Left lung (tissue), 10 donors: Measurements from ENCODE around the gene SLC35F5. TPM values are rescaled to one million over a fixed set of nuclear protein-coding genes. Genes with fewer than 3 reads are reported as not detected.

Source experiments
- ATAC-seq: fragments of 200-7000 bp; cut with Tn5 transposase; one replicate; pipeline ENCODE4 v1.9.1; 2020; ENCODE audit warnings: moderate library complexity
- DNase-seq, 4 donors: peaks; one replicate each; pipeline ENCODE4 v3.0.0-alpha.2; 2013 to 2020
- H3K27ac ChIP-seq, 2 donors: fragments of 200-600 bp; sonication (generic) in 1 of 2; one replicate each; pipeline versions ENCODE4 v1.5.0 to v1.8.0; 2020 to 2021
- H3K27me3 ChIP-seq, 2 donors: fragments of 200-600 bp; sonication (generic) in 1 of 2; one replicate each; pipeline versions ENCODE4 v1.5.0 to v1.8.0; 2020 to 2021
- H3K36me3 ChIP-seq, 2 donors: fragments of 200-600 bp; sonication (generic) in 1 of 2; one replicate each; pipeline versions ENCODE4 v1.5.0 to v1.8.0; 2020 to 2021
- H3K4me1 ChIP-seq, 2 donors: fragments of 200-600 bp; one replicate each; pipeline ENCODE4 v1.8.0; 2021
- H3K4me3 ChIP-seq, 2 donors: fragments of 200-600 bp; sonication (generic) in 1 of 2; one replicate each; pipeline versions ENCODE4 v1.5.0 to v1.8.0; 2020 to 2021; ENCODE audit warnings: mild to moderate bottlenecking in 1 of 2
- H3K9me3 ChIP-seq, 2 donors: fragments of 200-600 bp; sonication (generic) in 1 of 2; one replicate each; pipeline versions ENCODE4 v1.5.0 to v1.8.0; 2020 to 2021
- CTCF ChIP-seq, 2 donors: fragments of 200-600 bp; sonication (generic) in 1 of 2; IDR thresholded peaks; one replicate each; pipeline versions ENCODE4 v1.5.0 to v1.8.0; 2021; ENCODE audit warnings: antibody characterized with exemption in 2 of 2
- intact Hi-C, 2 donors: fragments of 100-400 bp; cut with DNase I; formaldehyde crosslinking; loops; one replicate each; pipeline versions ENCODE4 v1.11.2 to v1.14.2; 2022
- polyA plus RNA-seq, 6 donors: library from polyadenylated mRNA; unstranded; fragments of 120-200 nt; gene quantifications; one replicate each; pipeline ENCODE4 v1.2.1, GENCODE V29; 2013; ENCODE audit not compliant: insufficient read length in 6 of 6
- total RNA-seq, 2 donors: library from RNA; stranded (reverse); fragmentation: NEBNext Ultra II Directional; extraction: Animal tissue kit (Norgen Biotek cat#: 25700); gene quantifications; one replicate each; pipeline ENCODE4 v1.2.1, GENCODE V29; 2021
- donor health status: DM: no; HTN: yes; CAD: no.
- donor health status: DM: no; HTN: no; CAD: no.

Gene SLC35F5
- total and polyA plus RNA-seq, 8 donors = 75.7 to 111 (median 100) TPM

- Histone ChIP-seq H3K4me3 (no peak overlapping the region), H3K27me3 (no peaks in the 10 kb centered on the region), H3K4me1 (no peaks in the 10 kb centered on the region), H3K27ac (no peak overlapping the region), H3K9me3 (no peaks in the 10 kb centered on the region), H3K36me3 (no peaks in the 10 kb centered on the region)
- ATAC-seq (no peak), DNase-seq (no peak)
- intact Hi-C loops = loop anchor here in 1 of 2 donors (10.0 kb wide), 1 partner anchor 106 kb away; no protein-coding TSS in a partner anchor
- no peak for TF ChIP-seq CTCF (IDR thresholded peaks at IDR 0.05)
These were observed 12.3 kb upstream of the SLC35F5 start for GRCh38 chr2:113768770-113769169.

- intact Hi-C loops = loop anchor here in 1 of 2 donors (10.0 kb wide), 1 partner anchor 107 kb away; no protein-coding TSS in a partner anchor
- no peaks in the 10 kb centered on the region for H3K36me3 ChIP-seq
- no peak overlapping the region for H3K27ac ChIP-seq
- H3K4me3 ChIP-seq = no peak overlapping the region
- no peak for TF ChIP-seq CTCF (IDR thresholded peaks at IDR 0.05)
- ATAC-seq = no peak
- no peaks in the 10 kb centered on the region for H3K27me3 ChIP-seq
- DNase-seq = no peak
- H3K9me3 ChIP-seq = no peaks in the 10 kb centered on the region
- H3K4me1 ChIP-seq = no peaks in the 10 kb centered on the region
These were observed 11.5 kb upstream of the SLC35F5 start for GRCh38 chr2:113767811-113768460.

- Histone ChIP-seq H3K36me3 (no peaks in the 10 kb centered on the region), H3K4me3 (no peak overlapping the region), H3K9me3 (no peaks in the 10 kb centered on the region), H3K27me3 (no peaks in the 10 kb centered on the region), H3K27ac (no peak overlapping the region), H3K4me1 (no peaks in the 10 kb centered on the region)
- ATAC-seq (peak; percentile 33), DNase-seq (no peak)
- intact Hi-C loops = loop anchor here in 1 of 2 donors (10.0 kb wide), 1 partner anchor 110 kb away; no protein-coding TSS in a partner anchor
- no peak for TF ChIP-seq CTCF (IDR thresholded peaks at IDR 0.05)
These were observed 8.8 kb upstream of the SLC35F5 start for GRCh38 chr2:113765276-113765675.

GRCh38 chr2:113762377-113763118, 6.1 kb upstream of the SLC35F5 start:
- ATAC-seq = no peak
- H3K9me3 ChIP-seq = no peaks in the 10 kb centered on the region
- no peak for TF ChIP-seq CTCF (IDR thresholded peaks at IDR 0.05)
- no peaks in the 10 kb centered on the region for H3K27me3 ChIP-seq
- H3K36me3 ChIP-seq = no peaks in the 10 kb centered on the region
- peaks cover 2 to 3% of the 10 kb centered on the region in 2 donors for H3K4me1 ChIP-seq
- H3K4me3 ChIP-seq = no peak overlapping the region
- intact Hi-C loops = loop anchor here in 1 of 2 donors (10.0 kb wide), 1 partner anchor 112 kb away; no protein-coding TSS in a partner anchor
- no peak for DNase-seq
- no peak overlapping the region for H3K27ac ChIP-seq

GRCh38 chr2:113760400-113760799, 4.0 kb upstream of the SLC35F5 start:
- no peak for TF ChIP-seq CTCF (IDR thresholded peaks at IDR 0.05)
- peaks cover 8 to 12% of the 10 kb centered on the region in 2 donors for H3K4me1 ChIP-seq
- no peaks in the 10 kb centered on the region for H3K36me3 ChIP-seq
- H3K4me3 ChIP-seq = no peak overlapping the region
- no peaks in the 10 kb centered on the region for H3K27me3 ChIP-seq
- DNase-seq (no peak), ATAC-seq (no peak)
- no peaks in the 10 kb centered on the region for H3K9me3 ChIP-seq
- intact Hi-C loops = loop anchor here in 1 of 2 donors (10.0 kb wide), 1 partner anchor 114 kb away; no protein-coding TSS in a partner anchor
- no peak overlapping the region for H3K27ac ChIP-seq
